ENCODE results near the gene COLGALT1.
"Not testable (repeated sequence)": the region's sequence is repeated elsewhere in the genome, so short reads cannot be mapped to it uniquely, and the experiment has no call there.

Gene COLGALT1

GRCh38 chr19:17562561-17562960 lies 7.1 kb downstream of the COLGALT1 start:
- DNase-seq, result no peak

GRCh38 chr19:17564781-17565180 lies 9.3 kb downstream of the COLGALT1 start:
- no peak for DNase-seq

GRCh38 chr19:17565611-17566010 lies 10.2 kb downstream of the COLGALT1 start:
- DNase-seq, result no peak

- DNase-seq, result no peak
These were observed 12.5 kb downstream of the COLGALT1 start for GRCh38 chr19:17567940-17568339.

GRCh38 chr19:17570291-17570690 lies 14.8 kb downstream of the COLGALT1 start:
- not testable (repeated sequence) for DNase-seq

GRCh38 chr19:17570791-17571190 lies 15.3 kb downstream of the COLGALT1 start:
- no peak for DNase-seq

- DNase-seq, result no peak
These were observed 17.2 kb downstream of the COLGALT1 start for GRCh38 chr19:17572638-17573037.

GRCh38 chr19:17575871-17576757 lies 20.7 kb downstream of the COLGALT1 start:
- no peak for DNase-seq

GRCh38 chr19:17576758-17577456 lies 21.5 kb downstream of the COLGALT1 start:
- DNase-seq, result no peak

- no peak for DNase-seq
These were observed 22.1 kb downstream of the COLGALT1 start for GRCh38 chr19:17577457-17578097.

- DNase-seq, result no peak
These were observed 24.3 kb downstream of the COLGALT1 start for GRCh38 chr19:17579661-17580244.

GRCh38 chr19:17580470-17581144 lies 25.2 kb downstream of the COLGALT1 start:
- no peak for DNase-seq

- no peak for DNase-seq
These were observed 25.9 kb downstream of the COLGALT1 start for GRCh38 chr19:17581211-17581874.

GRCh38 chr19:17582613-17583012 lies 27.2 kb downstream of the COLGALT1 start:
- no peak for DNase-seq

GRCh38 chr19:17584132-17584531 lies 28.7 kb downstream of the COLGALT1 start:
- no peak for DNase-seq

- not testable (repeated sequence) for DNase-seq
These were observed 29.9 kb downstream of the COLGALT1 start for GRCh38 chr19:17585395-17585794.

GRCh38 chr19:17590866-17591265 lies 35.4 kb downstream of the COLGALT1 start:
- no peak for DNase-seq

- not testable (repeated sequence) for DNase-seq
These were observed 38.8 kb downstream of the COLGALT1 start for GRCh38 chr19:17594296-17594695.

GRCh38 chr19:17598063-17598462 lies 42.6 kb downstream of the COLGALT1 start:
- DNase-seq, result not testable (repeated sequence)

- DNase-seq, result no peak
These were observed 43.5 kb downstream of the COLGALT1 start for GRCh38 chr19:17598953-17599352.

GRCh38 chr19:17599780-17600179 lies 44.3 kb downstream of the COLGALT1 start:
- no peak for DNase-seq

GRCh38 chr19:17601683-17602082 lies 46.2 kb downstream of the COLGALT1 start:
- no peak for DNase-seq
